OCI-LY7 (cell line): ENCODE results near the gene NWD2. TPM values are rescaled to one million over a fixed set of nuclear protein-coding genes. Genes with fewer than 3 reads are reported as not detected.

ENCODE experiments used
- BruUV-seq: library from RNA; stranded (reverse); fragments of 400-500 nt; replicated peaks from 2 replicates; lab custom pipeline; 2021; lab: Mats Ljungman, UMichigan
- CTCF ChIA-PET: fragments of 300-600 bp; sonication (Branson Sonifier 250); formaldehyde crosslinking; loops from one replicate; lab custom pipeline; 2022; ENCODE audit warnings: antibody characterized with exemption; ENCODE audit not compliant: unreplicated experiment; lab: Charles Lee
- POLR2A ChIA-PET: fragments of 300-600 bp; sonication (Branson Sonifier 250); formaldehyde crosslinking; loops from one replicate; lab custom pipeline; 2022; ENCODE audit warnings: antibody characterized with exemption; lab: Charles Lee
- DNase-seq: peaks from one replicate; pipeline ENCODE4 v3.0.0-alpha.2; 2015; ENCODE audit warnings: low spot score
- H2AFZ ChIP-seq: fragments of 200-600 bp; sonication (generic), shearing (Covaris generic); 2 replicates; pipeline ENCODE4 v1.6.1; 2014; ENCODE audit warnings: mild to moderate bottlenecking, antibody characterized with exemption, low read length, moderate library complexity
- H3K27ac ChIP-seq: fragments of 200-600 bp; sonication (generic); 2 replicates; pipeline ENCODE4 v1.5.1; 2014; ENCODE audit warnings: mixed run types, low read depth, mild to moderate bottlenecking, moderate library complexity, low read length, inconsistent platforms; ENCODE audit not compliant: poor library complexity, severe bottlenecking
- H3K36me3 ChIP-seq: fragments of 200-600 bp; sonication (generic); 2 replicates; pipeline ENCODE4 v1.6.1; 2014; ENCODE audit warnings: mild to moderate bottlenecking, antibody characterized with exemption, low read length, moderate library complexity, mixed read lengths; ENCODE audit not compliant: insufficient read depth
- H3K4me1 ChIP-seq: fragments of 200-600 bp; sonication (generic); 2 replicates; pipeline ENCODE4 v1.5.1; 2014; ENCODE audit warnings: mild to moderate bottlenecking, low read length; ENCODE audit not compliant: insufficient read depth, poor library complexity, severe bottlenecking
- H3K4me2 ChIP-seq: fragments of 200-600 bp; sonication (generic); 2 replicates; pipeline ENCODE4 v1.6.1; 2014; ENCODE audit warnings: mild to moderate bottlenecking, low read length
- H3K4me3 ChIP-seq: fragments of 200-600 bp; sonication (generic); 2 replicates; pipeline ENCODE4 v1.5.1; 2014; ENCODE audit warnings: mild to moderate bottlenecking, low read depth, low read length; ENCODE audit not compliant: poor library complexity, severe bottlenecking
- H3K79me2 ChIP-seq: fragments of 200-600 bp; sonication (generic); 2 replicates; pipeline ENCODE4 v1.6.1; 2016; ENCODE audit warnings: low read depth, mild to moderate bottlenecking, low read length, moderate library complexity, mixed read lengths; ENCODE audit not compliant: insufficient read depth
- H3K9me2 ChIP-seq: fragments of 200-600 bp; sonication (generic); 2 replicates; pipeline ENCODE4 v1.6.1; 2016; ENCODE audit warnings: mild to moderate bottlenecking, low read length, mixed read lengths; ENCODE audit not compliant: insufficient read depth
- H3K9me3 ChIP-seq: fragments of 200-600 bp; sonication (generic); 2 replicates; pipeline ENCODE4 v1.6.1; 2014; ENCODE audit warnings: mild to moderate bottlenecking, mixed run types, low read length, mixed read lengths
- H4K20me1 ChIP-seq: fragments of 200-600 bp; sonication (generic); 2 replicates; pipeline ENCODE4 v1.6.1; 2014; ENCODE audit warnings: mild to moderate bottlenecking, antibody characterized with exemption, low read length, moderate library complexity, mixed read lengths; ENCODE audit not compliant: insufficient read depth
- EZH2phosphoT487 ChIP-seq: fragments of 200-600 bp; sonication (generic); IDR thresholded peaks from 2 replicates; pipeline ENCODE4 v1.6.1; 2018; ENCODE audit warnings: low read depth, borderline replicate concordance, mild to moderate bottlenecking, mixed run types, antibody characterized with exemption, low read length, moderate library complexity, mixed read lengths
- intact Hi-C: fragments of 100-400 bp; cut with micrococcal nuclease; formaldehyde crosslinking; loops from one replicate; pipeline ENCODE4 v1.10.0; 2022; ENCODE audit not compliant: unreplicated experiment
- total RNA-seq, 2 experiments: library from RNA; depleted of rRNA in 1 of 2; stranded (reverse); fragments of >200 nt in 1 of 2; shearing (Covaris generic) in 1 of 2; gene quantifications; 2 replicates each; pipeline ENCODE4 v1.2.3, GENCODE V29; 2014 to 2022
- TF ChIP-seq, protein P1 (sequence below): fragments of 200-600 bp; sonication (generic); conservative IDR thresholded peaks from 2 replicates; pipeline ENCODE4 v1.5.1; 2014; ENCODE audit warnings: mild to moderate bottlenecking, antibody characterized with exemption, low read length, moderate library complexity, mixed read lengths

Gene NWD2
- total RNA-seq, 2 experiments from 2014 or later: not detected

DNA sequence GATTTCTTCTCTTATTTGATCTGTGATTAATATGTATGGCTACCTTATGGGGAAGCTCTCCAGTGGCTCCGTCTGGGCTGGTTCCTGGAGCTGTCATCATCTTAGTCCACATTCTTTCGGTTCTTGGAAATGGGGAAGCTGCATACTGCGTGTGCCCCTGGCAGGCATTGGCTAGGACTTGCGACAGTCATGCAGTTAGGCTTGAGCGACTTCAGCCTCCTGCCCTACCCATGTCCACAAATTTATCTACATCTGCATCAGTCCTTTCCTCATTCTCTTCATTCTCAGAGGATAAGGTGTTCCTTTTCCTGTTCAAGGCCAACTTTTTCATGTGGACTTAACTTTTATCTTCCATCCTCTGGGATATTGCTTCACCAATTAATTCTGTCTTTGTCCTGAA lies 227.4 kb downstream of the NWD2 start:
- intact Hi-C loops: no loop called here
- TF ChIP-seq, protein P1, sequence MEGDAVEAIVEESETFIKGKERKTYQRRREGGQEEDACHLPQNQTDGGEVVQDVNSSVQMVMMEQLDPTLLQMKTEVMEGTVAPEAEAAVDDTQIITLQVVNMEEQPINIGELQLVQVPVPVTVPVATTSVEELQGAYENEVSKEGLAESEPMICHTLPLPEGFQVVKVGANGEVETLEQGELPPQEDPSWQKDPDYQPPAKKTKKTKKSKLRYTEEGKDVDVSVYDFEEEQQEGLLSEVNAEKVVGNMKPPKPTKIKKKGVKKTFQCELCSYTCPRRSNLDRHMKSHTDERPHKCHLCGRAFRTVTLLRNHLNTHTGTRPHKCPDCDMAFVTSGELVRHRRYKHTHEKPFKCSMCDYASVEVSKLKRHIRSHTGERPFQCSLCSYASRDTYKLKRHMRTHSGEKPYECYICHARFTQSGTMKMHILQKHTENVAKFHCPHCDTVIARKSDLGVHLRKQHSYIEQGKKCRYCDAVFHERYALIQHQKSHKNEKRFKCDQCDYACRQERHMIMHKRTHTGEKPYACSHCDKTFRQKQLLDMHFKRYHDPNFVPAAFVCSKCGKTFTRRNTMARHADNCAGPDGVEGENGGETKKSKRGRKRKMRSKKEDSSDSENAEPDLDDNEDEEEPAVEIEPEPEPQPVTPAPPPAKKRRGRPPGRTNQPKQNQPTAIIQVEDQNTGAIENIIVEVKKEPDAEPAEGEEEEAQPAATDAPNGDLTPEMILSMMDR: no peak
- no peak for TF ChIP-seq EZH2phosphoT487

DNA sequence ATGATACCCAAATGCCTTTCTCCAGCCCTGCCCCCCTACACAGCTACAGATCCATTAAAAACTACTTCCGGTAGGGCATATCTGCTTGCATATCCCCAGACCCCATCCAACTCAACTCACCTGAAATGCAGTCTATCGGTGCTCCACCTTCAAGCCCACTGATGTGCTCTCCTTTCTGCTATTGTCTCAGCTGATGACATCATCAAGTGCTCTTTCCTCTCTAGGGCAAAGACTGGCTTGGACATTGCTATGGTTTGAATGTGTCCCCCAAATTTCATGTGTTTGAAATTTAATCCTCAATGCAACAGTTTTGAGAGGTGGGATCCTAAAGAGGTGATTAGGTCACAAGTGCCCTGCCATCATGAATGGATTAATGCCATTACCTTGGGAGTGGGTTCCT lies 229.3 kb downstream of the NWD2 start:
- no peaks in the 10 kb centered on the region for H3K79me2 ChIP-seq
- CTCF ChIA-PET: no interaction called here

More for the DNA sequence above, 227.4 kb downstream of the NWD2 start:
- Histone ChIP-seq H3K79me2 (no peaks in the 10 kb centered on the region), H3K4me2 (no peak overlapping the region), H3K4me3 (no peak overlapping the region), H3K9me2 (no peaks in the 10 kb centered on the region), H3K9me3 (no peaks in the 10 kb centered on the region), H4K20me1 (no peaks in the 10 kb centered on the region), H3K36me3 (no peaks in the 10 kb centered on the region), H3K4me1 (no peaks in the 10 kb centered on the region), H2AFZ (no peak overlapping the region), H3K27ac (no peak overlapping the region)
- no peak for DNase-seq
- BruUV-seq: no TSS peak
- POLR2A ChIA-PET: no interaction called here
- CTCF ChIA-PET: no interaction called here

DNA sequence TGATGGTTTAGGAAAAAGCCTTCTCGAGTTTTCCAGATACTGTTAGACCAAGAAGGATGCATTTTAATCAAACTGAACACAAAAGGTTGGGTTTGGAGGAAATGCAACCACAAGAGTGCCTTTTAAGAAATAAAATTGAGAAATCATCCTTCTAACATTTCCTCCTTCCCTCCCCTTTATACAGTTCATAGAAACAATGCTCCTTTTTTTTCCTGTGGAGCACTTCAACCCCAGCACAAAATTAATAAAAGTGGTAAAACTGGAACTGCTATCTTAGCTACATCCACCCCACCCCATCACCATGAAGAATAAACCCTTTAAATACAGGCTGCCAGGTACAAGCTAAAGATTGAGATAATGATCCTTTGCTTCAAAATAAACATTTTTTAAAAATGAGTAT lies 230.5 kb downstream of the NWD2 start:
- Histone ChIP-seq H4K20me1 (no peaks in the 10 kb centered on the region), H3K79me2 (no peaks in the 10 kb centered on the region), H3K4me1 (no peaks in the 10 kb centered on the region), H3K9me3 (no peaks in the 10 kb centered on the region), H3K4me3 (no peak overlapping the region), H3K36me3 (no peaks in the 10 kb centered on the region), H3K9me2 (no peaks in the 10 kb centered on the region), H3K27ac (no peak overlapping the region), H2AFZ (no peak overlapping the region), H3K4me2 (no peak overlapping the region)
- CTCF ChIA-PET: no interaction called here
- POLR2A ChIA-PET: interaction anchor here (0.7 kb wide), 1 partner anchor 52 kb away, joined by 3 read pairs; no protein-coding TSS in a partner anchor
- no peak for TF ChIP-seq EZH2phosphoT487
- TF ChIP-seq, protein P1: no peak
- BruUV-seq: no TSS peak
- intact Hi-C loops: no loop called here
- DNase-seq: no peak

More for the DNA sequence above, 229.3 kb downstream of the NWD2 start:
- Histone ChIP-seq H3K4me3 (no peak overlapping the region), H3K4me2 (no peak overlapping the region), H3K9me3 (no peaks in the 10 kb centered on the region), H3K9me2 (no peaks in the 10 kb centered on the region), H3K36me3 (no peaks in the 10 kb centered on the region), H3K4me1 (no peaks in the 10 kb centered on the region), H3K27ac (no peak overlapping the region), H2AFZ (no peak overlapping the region), H4K20me1 (no peaks in the 10 kb centered on the region)
- no peak for DNase-seq
- TF ChIP-seq, protein P1: no peak
- no peak for TF ChIP-seq EZH2phosphoT487
- intact Hi-C loops: no loop called here
- POLR2A ChIA-PET: no interaction called here
- no TSS peak for BruUV-seq
